ENCODE measurements around the gene MCM9.
"Not testable (repeated sequence)": the region's sequence is repeated elsewhere in the genome, so short reads cannot be mapped to it uniquely, and the experiment has no call there.

MCM9 gene

GRCh38 chr6:118893807-118894424 lies 41.0 kb downstream of the MCM9 start, which contains the start of gene ASF1A:
Gene ASF1A, plus strand, starts transcription at chr6:118894152. Its CDS starts 262 bp downstream, at chr6:118894414.
- DNase-seq (ENCODE audit: low read depth): peak; percentile 99

- peak; percentile 71 for DNase-seq (ENCODE audit: low read depth)
Measured at GRCh38 chr6:118893064-118893806, 41.7 kb downstream of the MCM9 start.

- no peak for DNase-seq (ENCODE audit: low read depth)
Measured at GRCh38 chr6:118892355-118892991, 42.5 kb downstream of the MCM9 start.

- no peak for DNase-seq (ENCODE audit: low read depth)
Measured at GRCh38 chr6:118890997-118891790, 43.8 kb downstream of the MCM9 start.

GRCh38 chr6:118889163-118889562 lies 45.8 kb downstream of the MCM9 start:
- DNase-seq (ENCODE audit: low read depth): no peak

- DNase-seq (ENCODE audit: low read depth): no peak
Measured at GRCh38 chr6:118886641-118887040, 48.3 kb downstream of the MCM9 start.

GRCh38 chr6:118882314-118882905 lies 52.5 kb downstream of the MCM9 start:
- no peak for DNase-seq (ENCODE audit: low read depth)

- no peak for DNase-seq (ENCODE audit: low read depth)
Measured at GRCh38 chr6:118881440-118882313, 53.3 kb downstream of the MCM9 start.

- no peak for DNase-seq (ENCODE audit: low read depth)
Measured at GRCh38 chr6:118877806-118878205, 57.2 kb downstream of the MCM9 start.

- peak; percentile 62 for DNase-seq (ENCODE audit: low read depth)
Measured at GRCh38 chr6:118876814-118877213, 58.1 kb downstream of the MCM9 start.

GRCh38 chr6:118876198-118876597 lies 58.8 kb downstream of the MCM9 start:
- DNase-seq (ENCODE audit: low read depth): peak; percentile 52

GRCh38 chr6:118875672-118876071 lies 59.3 kb downstream of the MCM9 start:
- no peak for DNase-seq (ENCODE audit: low read depth)

- DNase-seq (ENCODE audit: low read depth): no peak
Measured at GRCh38 chr6:118873239-118873638, 61.7 kb downstream of the MCM9 start.

GRCh38 chr6:118872726-118873125 lies 62.2 kb downstream of the MCM9 start:
- DNase-seq (ENCODE audit: low read depth): no peak

- DNase-seq (ENCODE audit: low read depth): no peak
Measured at GRCh38 chr6:118872318-118872717, 62.6 kb downstream of the MCM9 start.

GRCh38 chr6:118871331-118871730 lies 63.6 kb downstream of the MCM9 start:
- no peak for DNase-seq (ENCODE audit: low read depth)

- DNase-seq (ENCODE audit: low read depth): no peak
Measured at GRCh38 chr6:118869894-118870589, 64.9 kb downstream of the MCM9 start.

GRCh38 chr6:118869350-118869749 lies 65.6 kb downstream of the MCM9 start:
- DNase-seq (ENCODE audit: low read depth): no peak

GRCh38 chr6:118868901-118869300 lies 66.1 kb downstream of the MCM9 start:
- not testable (repeated sequence) for DNase-seq (ENCODE audit: low read depth)

GRCh38 chr6:118867181-118867580 lies 67.8 kb downstream of the MCM9 start:
- no peak for DNase-seq (ENCODE audit: low read depth)

- no peak for DNase-seq (ENCODE audit: low read depth)
Measured at GRCh38 chr6:118865100-118865391, 69.9 kb downstream of the MCM9 start.
